ENCODE measurements around the gene DRD3.

- TF ChIP-seq CTCF (conservative IDR thresholded peaks at IDR 0.05 in 1 of 2, IDR thresholded peaks at IDR 0.05 in 1 of 2; ENCODE audit: low read depth in 1 of 2, low read length in 2 of 2) (no peak), EZH2 (IDR thresholded peaks at IDR 0.05; ENCODE audit: low read length, missing control alignments) (no peak)
These were observed 31.6 kb downstream of the DRD3 start for GRCh38 chr3:114147251-114147650.
